GM10266 (cell line): ENCODE measurements around the gene DISP1.

Experiments
- DNase-seq: peaks from one replicate; pipeline ENCODE4 v3.0.0; 2012; ENCODE audit errors: extremely low spot score
- CTCF ChIP-seq: IDR thresholded peaks from 2 replicates; pipeline ENCODE4 v1.5.1; 2012; ENCODE audit warnings: mild to moderate bottlenecking, low read depth; ENCODE audit not compliant: control insufficient read depth, insufficient read depth; ENCODE audit errors: missing control alignments

The DISP1 gene

GRCh38 chr1:222777463-222777862, 37.4 kb upstream of the DISP1 start:
- DNase-seq: no peak

GRCh38 chr1:222777977-222778376, 36.9 kb upstream of the DISP1 start:
- DNase-seq: no peak
- TF ChIP-seq CTCF: no peak

More at GRCh38 chr1:222777463-222777862, 37.4 kb upstream of the DISP1 start:
- no peak for TF ChIP-seq CTCF

GRCh38 chr1:222781251-222781650, 33.6 kb upstream of the DISP1 start:
- no peak for TF ChIP-seq CTCF
- DNase-seq: no peak

- DNase-seq: no peak
- TF ChIP-seq CTCF: no peak
Observed at GRCh38 chr1:222783051-222783450, 31.8 kb upstream of the DISP1 start.

- no peak for DNase-seq
- no peak for TF ChIP-seq CTCF
Observed at GRCh38 chr1:222784371-222784770, 30.5 kb upstream of the DISP1 start.

- no peak for TF ChIP-seq CTCF
- no peak for DNase-seq
Observed at GRCh38 chr1:222784916-222785315, 29.9 kb upstream of the DISP1 start.

- no peak for DNase-seq
- no peak for TF ChIP-seq CTCF
Observed at GRCh38 chr1:222785529-222785928, 29.3 kb upstream of the DISP1 start.
